Fibroblast of mammary gland (primary cell): ENCODE results near the gene TRMU.
A peak's percentile ranks its signal among the peaks of the same experiment; 100 is the strongest.

Experiments
- DNase-seq: peaks from one replicate; pipeline ENCODE4 v3.0.0-alpha.2; 2010; ENCODE audit warnings: low read depth
- H3K4me3 ChIP-seq: 2 replicates; pipeline ENCODE4 v1.5.1; 2011; ENCODE audit warnings: low read depth, mild to moderate bottlenecking, low read length, moderate library complexity; ENCODE audit not compliant: control insufficient read depth
- CTCF ChIP-seq: conservative IDR thresholded peaks from 2 replicates; pipeline ENCODE4 v1.5.1; 2011; ENCODE audit warnings: low read depth, low read length, inconsistent platforms; ENCODE audit not compliant: control insufficient read depth, insufficient read depth

TRMU gene

GRCh38 chr22:46289244-46289891 is 46.1 kb upstream of the TRMU start:
- no peak for DNase-seq
- no peak for TF ChIP-seq CTCF
- no peak overlapping the region for H3K4me3 ChIP-seq

GRCh38 chr22:46290121-46290842 is 45.2 kb upstream of the TRMU start:
- no peak for DNase-seq
- H3K4me3 ChIP-seq, result no peak overlapping the region
- no peak for TF ChIP-seq CTCF

DNA sequence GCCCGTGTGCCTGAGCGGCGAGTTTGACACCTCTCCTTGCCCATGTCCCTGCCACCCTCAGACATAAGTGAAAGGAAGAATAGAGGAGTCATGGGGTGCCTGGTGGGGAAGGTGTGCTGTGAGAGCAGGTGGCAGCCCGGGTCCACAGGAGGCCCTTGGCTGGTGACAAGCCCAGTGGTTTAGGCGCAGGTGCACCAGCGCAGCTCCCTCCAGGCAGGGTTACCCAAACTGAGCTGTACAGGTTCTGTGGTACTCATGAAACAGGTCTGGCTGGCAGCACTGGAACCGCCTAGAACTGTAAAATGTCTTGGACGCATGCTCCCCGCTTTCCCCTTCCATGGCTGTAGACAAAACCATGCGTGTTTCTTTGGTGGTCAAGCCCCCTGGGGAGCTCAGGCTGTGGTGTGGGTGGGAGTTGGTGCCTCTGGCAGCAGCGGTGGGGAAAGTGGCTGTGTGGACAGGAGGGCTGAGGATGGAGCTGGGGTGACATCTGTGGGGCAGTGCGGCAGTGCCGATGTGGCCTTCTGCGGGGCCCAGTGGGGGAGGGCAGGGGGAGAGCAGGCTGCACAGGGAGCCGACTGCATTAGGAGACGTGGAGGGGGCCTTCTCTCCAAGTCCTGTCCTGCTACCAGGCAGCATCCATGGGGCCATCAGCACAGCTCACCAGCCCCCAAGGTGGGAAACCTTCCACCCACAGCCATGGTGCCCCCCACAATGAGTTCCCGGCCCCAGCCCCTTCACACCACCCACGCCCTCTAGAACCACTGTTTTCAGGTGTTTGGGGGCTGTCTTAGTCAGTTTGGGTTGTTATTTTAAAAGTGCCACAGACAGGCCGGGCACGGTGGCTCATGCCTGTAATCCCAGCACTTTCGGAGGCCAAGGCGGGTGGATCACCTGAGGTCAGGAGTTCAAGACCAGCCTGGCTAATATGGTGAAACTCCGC is 44.4 kb upstream of the TRMU start:
- no peak for TF ChIP-seq CTCF
- DNase-seq, result no peak
- no peak overlapping the region for H3K4me3 ChIP-seq

DNA sequence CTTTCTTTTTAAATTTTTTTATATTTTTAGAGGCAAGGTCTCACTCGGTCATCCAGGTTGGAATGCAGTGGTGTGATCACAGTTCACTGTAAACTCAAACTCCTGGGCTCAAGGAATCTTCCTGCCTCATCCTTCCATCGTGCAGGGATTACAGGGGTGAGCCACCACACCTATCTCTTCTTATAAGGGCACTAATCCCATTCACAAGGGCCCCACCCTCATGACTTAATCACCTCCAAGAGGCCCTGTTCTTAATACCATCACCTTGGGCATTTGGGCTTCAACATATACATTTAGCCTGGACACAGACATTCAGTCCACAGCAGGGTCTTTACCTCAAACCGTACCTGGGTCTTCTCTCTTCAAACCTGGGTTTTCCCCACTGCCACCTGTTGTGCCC is 43.3 kb upstream of the TRMU start:
- no peak for DNase-seq
- TF ChIP-seq CTCF, result no peak

GRCh38 chr22:46292732-46293131 is 42.8 kb upstream of the TRMU start:
- TF ChIP-seq CTCF, result no peak
- no peak for DNase-seq
- H3K4me3 ChIP-seq, result no peak overlapping the region

More for the DNA sequence above, 43.3 kb upstream of the TRMU start:
- no peak overlapping the region for H3K4me3 ChIP-seq

DNA sequence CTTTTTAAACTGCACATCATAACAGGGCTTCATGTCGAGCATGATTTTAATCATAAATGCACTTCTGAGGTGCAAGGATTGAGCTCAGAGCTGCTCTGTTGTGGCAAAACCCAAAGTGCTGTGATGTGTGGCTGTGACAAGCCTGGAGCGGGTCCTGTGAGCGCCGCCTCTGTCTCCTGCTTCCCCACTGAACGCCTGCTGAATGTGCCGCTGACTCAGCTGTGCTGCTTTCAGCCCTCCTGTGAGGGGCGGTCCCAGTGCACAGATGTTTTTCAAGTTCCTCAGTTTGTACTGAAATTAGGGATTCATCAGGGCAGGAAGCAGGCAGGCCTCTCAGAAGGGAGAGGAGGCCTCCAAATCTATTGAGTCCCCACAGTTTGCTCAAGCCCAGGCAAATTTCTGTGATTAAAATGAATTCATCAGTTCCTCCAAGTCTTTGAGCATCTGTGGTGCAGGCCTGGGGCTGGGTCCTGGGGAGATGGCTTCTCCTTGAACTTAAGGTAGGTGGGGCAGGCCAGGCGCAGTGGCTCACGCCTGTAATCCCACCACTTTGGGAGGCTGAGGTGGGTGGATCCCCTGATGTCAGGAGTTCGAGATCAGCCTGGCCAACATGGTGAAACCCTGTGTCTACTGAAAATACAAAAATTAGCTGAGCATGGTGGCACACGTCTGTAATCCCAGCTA is 41.8 kb upstream of the TRMU start:
- H3K4me3 ChIP-seq, result no peak overlapping the region
- peak; percentile 75 for DNase-seq
- no peak for TF ChIP-seq CTCF
